GM23338 (cell line): ENCODE data around the gene ZNF646. TPM values are rescaled to one million over a fixed set of nuclear protein-coding genes. Genes with fewer than 3 reads are reported as not detected.

Experiments
- ATAC-seq: fragments of 200-7000 bp; cut with Tn5 transposase; 3 replicates; pipeline ENCODE4 v1.9.1; 2020
- DNase-seq: peaks from one replicate; pipeline ENCODE4 v3.0.0-alpha.2; 2015; ENCODE audit warnings: low spot score
- H2AFZ ChIP-seq: fragments of 200-600 bp; sonication (generic); 2 replicates; pipeline ENCODE4 v1.8.0; 2016; ENCODE audit warnings: antibody characterized with exemption, mild to moderate bottlenecking, moderate library complexity
- H3F3A ChIP-seq: fragments of 200-600 bp; sonication (generic); replicated peaks from 2 replicates; pipeline ENCODE4 v1.8.0; 2017; ENCODE audit warnings: antibody characterized with exemption, mixed run types, low read depth
- H3K27ac ChIP-seq: fragments of 200-600 bp; sonication (generic); 2 replicates; pipeline ENCODE4 v1.6.1; 2016; ENCODE audit warnings: low read depth
- H3K27me3 ChIP-seq: fragments of 200-600 bp; sonication (generic); 2 replicates; pipeline ENCODE4 v1.8.0; 2016; ENCODE audit warnings: mild to moderate bottlenecking, mixed run types, moderate library complexity; ENCODE audit not compliant: insufficient read depth
- H3K36me3 ChIP-seq: fragments of 200-600 bp; sonication (generic); 2 replicates; pipeline ENCODE4 v1.8.0; 2016; ENCODE audit warnings: mild to moderate bottlenecking; ENCODE audit not compliant: insufficient read depth
- H3K4me1 ChIP-seq: fragments of 200-600 bp; sonication (generic); 2 replicates; pipeline ENCODE4 v1.8.0; 2016; ENCODE audit warnings: mild to moderate bottlenecking, moderate library complexity; ENCODE audit not compliant: insufficient read depth
- H3K4me2 ChIP-seq: fragments of 200-600 bp; sonication (generic); 2 replicates; pipeline ENCODE4 v1.7.1; 2017; ENCODE audit warnings: mixed run types
- H3K4me3 ChIP-seq: fragments of 200-600 bp; sonication (generic); 2 replicates; pipeline ENCODE4 v1.6.1; 2016; ENCODE audit warnings: mixed run types
- H3K79me2 ChIP-seq: fragments of 200-600 bp; sonication (generic); replicated peaks from 2 replicates; pipeline ENCODE4 v1.8.0; 2017; ENCODE audit warnings: mild to moderate bottlenecking; ENCODE audit not compliant: insufficient read depth
- H3K9me2 ChIP-seq: fragments of 200-600 bp; sonication (generic); 2 replicates; pipeline ENCODE4 v1.8.0; 2017; ENCODE audit not compliant: insufficient read depth
- H4K20me1 ChIP-seq: fragments of 200-600 bp; sonication (generic); replicated peaks from 2 replicates; pipeline ENCODE4 v1.8.0; 2017; ENCODE audit warnings: mild to moderate bottlenecking; ENCODE audit not compliant: insufficient read depth
- H3K27ac Mint-ChIP-seq: 2 replicates; pipeline ENCODE4 v1.8.0; 2020; ENCODE audit warnings: inconsistent platforms, mild to moderate bottlenecking, moderate library complexity, mixed read lengths
- H3K27me3 Mint-ChIP-seq: 3 replicates; pipeline ENCODE4 v1.8.0; 2022; ENCODE audit warnings: low read depth, mild to moderate bottlenecking, moderate library complexity, mixed read lengths, inconsistent platforms; ENCODE audit not compliant: insufficient read depth, poor library complexity
- H3K36me3 Mint-ChIP-seq: 3 replicates; pipeline ENCODE4 v1.8.0; 2021; ENCODE audit warnings: low read depth, mild to moderate bottlenecking, inconsistent platforms, moderate library complexity, mixed read lengths
- H3K4me1 Mint-ChIP-seq: 3 replicates; pipeline ENCODE4 v1.8.0; 2020; ENCODE audit warnings: mild to moderate bottlenecking, inconsistent platforms, mixed read lengths
- H3K4me3 Mint-ChIP-seq: 3 replicates; pipeline ENCODE4 v1.8.0; 2021; ENCODE audit warnings: moderate library complexity, mild to moderate bottlenecking, inconsistent platforms, mixed read lengths
- H3K9me3 Mint-ChIP-seq: 3 replicates; pipeline ENCODE4 v1.8.0; 2020; ENCODE audit warnings: moderate library complexity, mild to moderate bottlenecking, inconsistent platforms, mixed read lengths
- CREB1 ChIP-seq: fragments of 250-450 bp; sonication (Bioruptor Pico); IDR thresholded peaks from 2 replicates; pipeline ENCODE4 v1.5.0; 2020; ENCODE audit warnings: low read depth, mild to moderate bottlenecking, moderate library complexity
- ETS1 ChIP-seq: IDR thresholded peaks from 2 replicates; pipeline ENCODE4 v1.6.1; 2016; ENCODE audit warnings: antibody characterized with exemption
- EZH2 ChIP-seq: fragments of 200-600 bp; sonication (generic); IDR thresholded peaks from one replicate; pipeline ENCODE4 v1.8.0; 2017; ENCODE audit warnings: antibody characterized with exemption, mild to moderate bottlenecking, low read depth; ENCODE audit not compliant: unreplicated experiment
- EZH2phosphoT487 ChIP-seq: fragments of 200-600 bp; sonication (generic); IDR thresholded peaks from one replicate; pipeline ENCODE4 v1.8.1; 2018; ENCODE audit warnings: antibody characterized with exemption; ENCODE audit not compliant: unreplicated experiment
- JUNB ChIP-seq: IDR thresholded peaks from one replicate; pipeline ENCODE4 v1.6.1; 2016; ENCODE audit warnings: antibody characterized with exemption; ENCODE audit not compliant: unreplicated experiment
- REST ChIP-seq: IDR thresholded peaks from one replicate; pipeline ENCODE4 v1.6.1; 2018; ENCODE audit warnings: antibody characterized with exemption; ENCODE audit not compliant: unreplicated experiment
- STAT1 ChIP-seq: IDR thresholded peaks from one replicate; pipeline ENCODE4 v1.6.1; 2016; ENCODE audit warnings: antibody characterized with exemption; ENCODE audit not compliant: unreplicated experiment
- ZNF114 ChIP-seq: fragments of 250-450 bp; sonication (Bioruptor Pico); IDR thresholded peaks from 2 replicates; pipeline ENCODE4 v1.5.0; 2020; ENCODE audit warnings: mild to moderate bottlenecking, moderate library complexity
- polyA plus RNA-seq: library from polyadenylated mRNA; unstranded; fragments of >200 nt; fragmentation: Nextera tagmentation; extraction: Ambion mirVana; gene quantifications from 2 replicates; pipeline ENCODE4 v1.2.1, GENCODE V29; 2016
- total RNA-seq: library from RNA; depleted of rRNA; stranded (reverse); fragments of >200 nt; shearing (Covaris generic); gene quantifications from 2 replicates; pipeline ENCODE4 v1.2.3, GENCODE V29; 2014
- TF ChIP-seq, protein P1 (sequence below): fragments of 250-450 bp; sonication (Bioruptor Pico); IDR thresholded peaks from 2 replicates; pipeline ENCODE4 v1.5.0; 2020; ENCODE audit warnings: mild to moderate bottlenecking, moderate library complexity

Gene ZNF646
- total and polyA plus RNA-seq, 2 experiments from 2014 or later: 6.3 to 29.3 TPM

DNA sequence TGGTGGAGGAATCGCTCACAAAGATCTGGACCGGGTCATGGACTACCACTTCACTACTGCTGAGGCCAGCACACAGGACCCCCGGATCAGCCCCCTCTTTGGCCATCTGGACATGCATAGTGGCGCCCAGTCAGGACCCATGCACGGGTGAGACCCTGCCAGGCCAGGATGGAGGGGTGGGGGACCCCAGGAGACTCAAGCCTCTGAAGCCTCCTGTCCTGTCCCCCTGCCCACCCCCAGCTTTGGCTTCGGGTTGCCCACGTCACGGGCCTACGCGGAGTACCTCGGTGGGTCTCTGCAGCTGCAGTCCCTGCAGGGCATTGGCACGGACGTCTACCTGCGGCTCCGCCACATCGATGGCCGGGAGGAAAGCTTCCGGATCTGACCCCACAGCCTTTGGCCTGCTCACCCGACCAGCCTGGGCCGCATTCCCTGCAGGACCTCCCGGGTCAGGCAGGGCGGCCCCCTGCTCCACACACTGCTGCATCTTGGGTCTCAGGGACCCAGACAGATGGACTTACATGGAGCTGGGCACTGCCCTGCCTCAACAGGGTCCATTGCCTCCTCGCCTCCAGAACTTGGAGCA, 37.8 kb downstream of the ZNF646 start:
- TF ChIP-seq ETS1 (no peak), JUNB (no peak), EZH2 (no peak), CREB1 (no peak)
- Histone ChIP-seq H3F3A (peaks cover 15% of the 10 kb centered on the region; the same call in 1 of the 2 replicates), H3K9me2 (no peaks in the 10 kb centered on the region), H2AFZ (no peak overlapping the region), H3K27ac (no peak overlapping the region), H3K36me3 (no peaks in the 10 kb centered on the region), H3K4me2 (no peak overlapping the region), H3K27me3 (no peaks in the 10 kb centered on the region), H3K4me1 (peaks cover 6% of the 10 kb centered on the region; the same call in 1 of the 2 replicates), H3K4me3 (no peak overlapping the region), H3K79me2 (no peaks in the 10 kb centered on the region; the same call in 1 of the 2 replicates), H4K20me1 (peaks cover 7% of the 10 kb centered on the region)
- Mint-ChIP-seq H3K4me3 (no peak overlapping the region), H3K36me3 (peaks cover 30% of the 10 kb centered on the region), H3K9me3 (no peaks in the 10 kb centered on the region; the same call in 1 of the 3 replicates), H3K4me1 (peaks cover 9% of the 10 kb centered on the region; the same call in 1 of the 3 replicates), H3K27ac (no peak overlapping the region), H3K27me3 (peaks cover 17% of the 10 kb centered on the region)
- DNase-seq (no peak), ATAC-seq (no peak)

GRCh38 chr16:31112711-31113110, 38.5 kb downstream of the ZNF646 start:
- Histone ChIP-seq H3K27me3 (no peaks in the 10 kb centered on the region), H4K20me1 (peaks cover 7% of the 10 kb centered on the region), H3K4me1 (peaks cover 3% of the 10 kb centered on the region; the same call in 1 of the 2 replicates), H3K79me2 (no peaks in the 10 kb centered on the region; the same call in 1 of the 2 replicates), H3K4me3 (no peak overlapping the region), H3K27ac (no peak overlapping the region), H3K36me3 (no peaks in the 10 kb centered on the region), H3F3A (peaks cover 15% of the 10 kb centered on the region; the same call in 1 of the 2 replicates), H3K4me2 (no peak overlapping the region), H3K9me2 (no peaks in the 10 kb centered on the region), H2AFZ (no peak overlapping the region)
- no peak overlapping the region for H3K4me3 Mint-ChIP-seq
- DNase-seq (no peak), ATAC-seq (no peak)
- H3K27me3 Mint-ChIP-seq: peaks cover 16% of the 10 kb centered on the region
- peaks cover 30% of the 10 kb centered on the region for H3K36me3 Mint-ChIP-seq
- peaks cover 6% of the 10 kb centered on the region; the same call in 1 of the 3 replicates for H3K4me1 Mint-ChIP-seq
- H3K9me3 Mint-ChIP-seq: no peaks in the 10 kb centered on the region; the same call in 1 of the 3 replicates
- no peak overlapping the region for H3K27ac Mint-ChIP-seq
- TF ChIP-seq ZNF114 (CRISPR knock-in tag): no peak
- TF ChIP-seq STAT1: no peak
- TF ChIP-seq CREB1: no peak
- no peak for TF ChIP-seq REST
- TF ChIP-seq, protein P1, sequence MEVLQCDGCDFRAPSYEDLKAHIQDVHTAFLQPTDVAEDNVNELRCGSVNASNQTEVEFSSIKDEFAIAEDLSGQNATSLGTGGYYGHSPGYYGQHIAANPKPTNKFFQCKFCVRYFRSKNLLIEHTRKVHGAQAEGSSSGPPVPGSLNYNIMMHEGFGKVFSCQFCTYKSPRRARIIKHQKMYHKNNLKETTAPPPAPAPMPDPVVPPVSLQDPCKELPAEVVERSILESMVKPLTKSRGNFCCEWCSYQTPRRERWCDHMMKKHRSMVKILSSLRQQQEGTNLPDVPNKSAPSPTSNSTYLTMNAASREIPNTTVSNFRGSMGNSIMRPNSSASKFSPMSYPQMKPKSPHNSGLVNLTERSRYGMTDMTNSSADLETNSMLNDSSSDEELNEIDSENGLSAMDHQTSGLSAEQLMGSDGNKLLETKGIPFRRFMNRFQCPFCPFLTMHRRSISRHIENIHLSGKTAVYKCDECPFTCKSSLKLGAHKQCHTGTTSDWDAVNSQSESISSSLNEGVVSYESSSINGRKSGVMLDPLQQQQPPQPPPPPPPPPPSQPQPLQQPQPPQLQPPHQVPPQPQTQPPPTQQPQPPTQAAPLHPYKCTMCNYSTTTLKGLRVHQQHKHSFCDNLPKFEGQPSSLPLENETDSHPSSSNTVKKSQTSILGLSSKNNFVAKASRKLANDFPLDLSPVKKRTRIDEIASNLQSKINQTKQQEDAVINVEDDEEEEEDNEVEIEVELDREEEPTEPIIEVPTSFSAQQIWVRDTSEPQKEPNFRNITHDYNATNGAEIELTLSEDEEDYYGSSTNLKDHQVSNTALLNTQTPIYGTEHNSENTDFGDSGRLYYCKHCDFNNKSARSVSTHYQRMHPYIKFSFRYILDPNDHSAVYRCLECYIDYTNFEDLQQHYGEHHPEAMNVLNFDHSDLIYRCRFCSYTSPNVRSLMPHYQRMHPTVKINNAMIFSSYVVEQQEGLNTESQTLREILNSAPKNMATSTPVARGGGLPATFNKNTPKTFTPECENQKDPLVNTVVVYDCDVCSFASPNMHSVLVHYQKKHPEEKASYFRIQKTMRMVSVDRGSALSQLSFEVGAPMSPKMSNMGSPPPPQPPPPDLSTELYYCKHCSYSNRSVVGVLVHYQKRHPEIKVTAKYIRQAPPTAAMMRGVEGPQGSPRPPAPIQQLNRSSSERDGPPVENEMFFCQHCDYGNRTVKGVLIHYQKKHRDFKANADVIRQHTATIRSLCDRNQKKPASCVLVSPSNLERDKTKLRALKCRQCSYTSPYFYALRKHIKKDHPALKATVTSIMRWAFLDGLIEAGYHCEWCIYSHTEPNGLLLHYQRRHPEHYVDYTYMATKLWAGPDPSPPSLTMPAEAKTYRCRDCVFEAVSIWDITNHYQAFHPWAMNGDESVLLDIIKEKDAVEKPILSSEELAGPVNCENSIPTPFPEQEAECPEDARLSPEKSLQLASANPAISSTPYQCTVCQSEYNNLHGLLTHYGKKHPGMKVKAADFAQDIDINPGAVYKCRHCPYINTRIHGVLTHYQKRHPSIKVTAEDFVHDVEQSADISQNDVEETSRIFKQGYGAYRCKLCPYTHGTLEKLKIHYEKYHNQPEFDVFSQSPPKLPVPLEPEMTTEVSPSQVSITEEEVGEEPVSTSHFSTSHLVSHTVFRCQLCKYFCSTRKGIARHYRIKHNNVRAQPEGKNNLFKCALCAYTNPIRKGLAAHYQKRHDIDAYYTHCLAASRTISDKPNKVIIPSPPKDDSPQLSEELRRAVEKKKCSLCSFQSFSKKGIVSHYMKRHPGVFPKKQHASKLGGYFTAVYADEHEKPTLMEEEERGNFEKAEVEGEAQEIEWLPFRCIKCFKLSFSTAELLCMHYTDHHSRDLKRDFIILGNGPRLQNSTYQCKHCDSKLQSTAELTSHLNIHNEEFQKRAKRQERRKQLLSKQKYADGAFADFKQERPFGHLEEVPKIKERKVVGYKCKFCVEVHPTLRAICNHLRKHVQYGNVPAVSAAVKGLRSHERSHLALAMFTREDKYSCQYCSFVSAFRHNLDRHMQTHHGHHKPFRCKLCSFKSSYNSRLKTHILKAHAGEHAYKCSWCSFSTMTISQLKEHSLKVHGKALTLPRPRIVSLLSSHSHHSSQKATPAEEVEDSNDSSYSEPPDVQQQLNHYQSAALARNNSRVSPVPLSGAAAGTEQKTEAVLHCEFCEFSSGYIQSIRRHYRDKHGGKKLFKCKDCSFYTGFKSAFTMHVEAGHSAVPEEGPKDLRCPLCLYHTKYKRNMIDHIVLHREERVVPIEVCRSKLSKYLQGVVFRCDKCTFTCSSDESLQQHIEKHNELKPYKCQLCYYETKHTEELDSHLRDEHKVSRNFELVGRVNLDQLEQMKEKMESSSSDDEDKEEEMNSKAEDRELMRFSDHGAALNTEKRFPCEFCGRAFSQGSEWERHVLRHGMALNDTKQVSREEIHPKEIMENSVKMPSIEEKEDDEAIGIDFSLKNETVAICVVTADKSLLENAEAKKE (CRISPR knock-in tag): no peak
- no peak for TF ChIP-seq ETS1
- no peak for TF ChIP-seq EZH2phosphoT487
